ENCODE results near the gene SLCO2B1. TPM values are rescaled to one million over a fixed set of nuclear protein-coding genes. Genes with fewer than 3 reads are reported as not detected.

SLCO2B1 gene
- polyA plus RNA-seq, 6 donors from 2014 or later: not detected

- Mint-ChIP-seq H3K27ac (no peak overlapping the region), H3K27me3 (peaks cover 4 to 29% (median 29%) of the 10 kb centered on the region in 3 donors), H3K36me3 (peaks cover 0 to 9% of the 10 kb centered on the region in 2 donors), H3K4me3 (no peak overlapping the region), H3K9me3 (peaks cover 0 to 14% (median 4%) of the 10 kb centered on the region in 7 donors), H3K4me1 (no peaks in the 10 kb centered on the region)
- ATAC-seq (ENCODE audit: low read depth in 2 of 2) (no peak), DNase-seq (no peak)
Measured at GRCh38 chr11:75160220-75160757, 9.4 kb downstream of the SLCO2B1 start.

- Mint-ChIP-seq H3K4me3 (no peak overlapping the region), H3K9me3 (peaks cover 0 to 14% (median 4%) of the 10 kb centered on the region in 7 donors), H3K36me3 (peaks cover 0 to 9% of the 10 kb centered on the region in 2 donors), H3K27ac (no peak overlapping the region), H3K4me1 (no peaks in the 10 kb centered on the region), H3K27me3 (peaks cover 4 to 29% (median 29%) of the 10 kb centered on the region in 3 donors)
- no peak for ATAC-seq (ENCODE audit: low read depth in 2 of 2)
- no peak for DNase-seq
Measured at GRCh38 chr11:75160880-75161279, 10.0 kb downstream of the SLCO2B1 start.

DNA sequence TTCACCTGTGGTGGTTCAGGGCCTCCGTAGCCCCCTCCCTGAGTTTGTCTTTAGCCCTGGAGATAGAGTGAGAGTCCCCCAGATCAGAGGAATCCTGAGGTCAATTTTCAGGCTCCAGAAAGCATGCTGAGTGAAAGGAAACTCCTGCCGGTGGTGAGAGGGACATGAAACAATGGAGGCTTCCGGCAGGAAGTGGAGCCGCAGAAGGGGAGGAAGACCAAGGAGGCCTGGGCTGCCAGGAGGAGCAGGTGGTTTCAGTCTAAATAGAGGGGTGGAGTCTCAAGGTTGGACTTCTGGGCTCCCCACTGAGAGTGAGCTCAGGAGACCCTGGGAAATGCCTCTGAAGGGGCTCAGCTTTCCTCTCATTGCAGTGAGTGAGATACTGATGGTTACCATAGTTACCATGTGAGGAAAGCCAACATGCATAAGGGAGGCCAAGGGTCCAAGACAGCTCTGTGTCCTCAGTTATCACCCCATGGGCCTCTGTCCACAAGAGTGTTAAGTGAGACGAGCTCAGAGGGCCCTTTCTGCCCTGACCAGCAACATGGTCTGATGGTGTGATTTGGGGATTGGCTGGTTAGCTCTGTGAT lies 10.7 kb downstream of the SLCO2B1 start:
- no peak for DNase-seq
- Mint-ChIP-seq H3K4me1 (no peaks in the 10 kb centered on the region), H3K36me3 (peaks cover 0 to 9% of the 10 kb centered on the region in 2 donors), H3K4me3 (peak overlapping the region in 1 of 8 donors; percentile 47), H3K9me3 (peaks cover 0 to 14% (median 4%) of the 10 kb centered on the region in 7 donors), H3K27ac (peak overlapping the region in 2 of 6 donors; percentile 3 to 52), H3K27me3 (peaks cover 4 to 29% (median 29%) of the 10 kb centered on the region in 3 donors)
- ATAC-seq (ENCODE audit: low read depth in 2 of 2): no peak

GRCh38 chr11:75162954-75163353 lies 12.0 kb downstream of the SLCO2B1 start:
- H3K9me3 Mint-ChIP-seq: peaks cover 0 to 14% (median 4%) of the 10 kb centered on the region in 7 donors
- peaks cover 0 to 9% of the 10 kb centered on the region in 2 donors for H3K36me3 Mint-ChIP-seq
- no peak overlapping the region for H3K27ac Mint-ChIP-seq
- no peak overlapping the region for H3K4me3 Mint-ChIP-seq
- H3K4me1 Mint-ChIP-seq: no peaks in the 10 kb centered on the region
- ATAC-seq (ENCODE audit: low read depth in 2 of 2) (no peak), DNase-seq (no peak)
- peaks cover 4 to 29% (median 29%) of the 10 kb centered on the region in 3 donors for H3K27me3 Mint-ChIP-seq

- peaks cover 0 to 9% of the 10 kb centered on the region in 2 donors for H3K36me3 Mint-ChIP-seq
- ATAC-seq (ENCODE audit: low read depth in 2 of 2) (no peak), DNase-seq (no peak)
- peaks cover 0 to 14% (median 4%) of the 10 kb centered on the region in 7 donors for H3K9me3 Mint-ChIP-seq
- H3K27me3 Mint-ChIP-seq: peaks cover 4 to 29% (median 29%) of the 10 kb centered on the region in 3 donors
- peak overlapping the region in 1 of 6 donors; percentile 59 for H3K27ac Mint-ChIP-seq
- no peak overlapping the region for H3K4me3 Mint-ChIP-seq
- no peaks in the 10 kb centered on the region for H3K4me1 Mint-ChIP-seq
Measured at GRCh38 chr11:75163921-75164849, 13.3 kb downstream of the SLCO2B1 start.

DNA sequence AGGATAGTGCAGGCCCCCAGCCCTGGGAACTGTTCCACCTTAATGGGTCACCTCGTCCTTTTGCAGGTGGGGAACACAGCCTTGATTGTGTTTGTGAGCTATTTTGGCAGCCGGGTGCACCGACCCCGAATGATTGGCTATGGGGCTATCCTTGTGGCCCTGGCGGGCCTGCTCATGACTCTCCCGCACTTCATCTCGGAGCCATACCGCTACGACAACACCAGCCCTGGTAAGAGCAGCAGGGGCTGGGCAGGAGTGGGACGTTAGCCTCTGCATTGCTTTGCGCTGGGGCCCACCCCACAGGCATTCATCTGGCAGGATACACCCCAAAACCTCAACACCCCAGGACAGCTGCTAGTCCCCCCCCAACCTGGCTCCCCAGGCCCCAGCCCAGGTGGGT lies 14.8 kb downstream of the SLCO2B1 start:
- H3K36me3 Mint-ChIP-seq: peaks cover 0 to 8% of the 10 kb centered on the region in 2 donors
- no peak overlapping the region for H3K27ac Mint-ChIP-seq
- no peak overlapping the region for H3K4me3 Mint-ChIP-seq
- DNase-seq (no peak), ATAC-seq (ENCODE audit: low read depth in 2 of 2) (no peak)
- peaks cover 0 to 10% (median 1%) of the 10 kb centered on the region in 7 donors for H3K9me3 Mint-ChIP-seq
- H3K4me1 Mint-ChIP-seq: no peaks in the 10 kb centered on the region
- H3K27me3 Mint-ChIP-seq: peaks cover 4 to 26% (median 21%) of the 10 kb centered on the region in 3 donors

DNA sequence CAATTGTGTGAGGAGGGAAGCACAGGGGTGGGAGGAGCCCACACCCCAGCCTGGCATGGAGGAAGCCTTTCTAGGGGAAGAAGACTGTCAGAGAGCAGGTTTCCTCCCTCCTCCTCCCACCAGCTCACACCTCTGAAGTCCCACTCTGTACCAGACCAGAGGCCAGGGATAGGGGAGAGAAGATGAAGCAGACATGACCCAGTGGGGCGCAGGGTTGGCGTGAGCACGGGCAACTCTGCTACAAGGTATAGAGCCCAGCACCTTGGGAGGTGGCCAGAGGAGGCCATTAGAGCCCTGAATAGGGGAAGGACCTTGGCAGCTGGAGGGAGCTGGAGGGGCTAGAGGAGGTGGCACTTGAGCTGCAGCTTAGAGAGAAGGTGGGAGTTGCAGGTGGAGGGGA lies 15.9 kb downstream of the SLCO2B1 start:
- Mint-ChIP-seq H3K4me3 (peak overlapping the region in 1 of 8 donors; percentile 15), H3K27me3 (peaks cover 0 to 20% (median 10%) of the 10 kb centered on the region in 3 donors), H3K36me3 (no peaks in the 10 kb centered on the region), H3K9me3 (no peaks in the 10 kb centered on the region), H3K4me1 (no peaks in the 10 kb centered on the region), H3K27ac (peak overlapping the region in 1 of 6 donors; percentile 15)
- DNase-seq: no peak
- no peak for ATAC-seq (ENCODE audit: low read depth in 2 of 2)

DNA sequence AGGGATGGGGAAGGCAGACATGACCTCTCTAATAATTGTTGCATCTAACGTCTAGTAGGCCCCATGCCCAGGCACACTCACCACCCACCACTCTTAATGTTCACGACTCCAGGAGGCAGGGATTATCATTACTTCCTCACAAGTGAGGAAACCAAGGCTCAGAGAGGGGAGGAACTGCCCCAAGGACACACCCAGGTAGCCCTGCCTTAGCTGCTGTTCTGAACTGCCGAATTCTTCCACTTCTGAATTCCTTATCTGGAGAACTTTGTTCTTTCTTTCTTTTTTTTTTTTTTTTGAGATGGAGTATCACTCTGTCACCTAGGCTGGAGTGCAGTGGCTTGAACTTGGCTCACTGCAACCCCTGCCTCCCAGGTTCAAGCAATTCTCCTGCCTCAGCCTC lies 16.7 kb downstream of the SLCO2B1 start:
- no peaks in the 10 kb centered on the region for H3K36me3 Mint-ChIP-seq
- no peaks in the 10 kb centered on the region for H3K9me3 Mint-ChIP-seq
- peaks cover 0 to 19% (median 10%) of the 10 kb centered on the region in 3 donors for H3K27me3 Mint-ChIP-seq
- no peaks in the 10 kb centered on the region for H3K4me1 Mint-ChIP-seq
- no peak overlapping the region for H3K27ac Mint-ChIP-seq
- H3K4me3 Mint-ChIP-seq: no peak overlapping the region
- ATAC-seq (ENCODE audit: low read depth in 2 of 2) (no peak), DNase-seq (no peak)

DNA sequence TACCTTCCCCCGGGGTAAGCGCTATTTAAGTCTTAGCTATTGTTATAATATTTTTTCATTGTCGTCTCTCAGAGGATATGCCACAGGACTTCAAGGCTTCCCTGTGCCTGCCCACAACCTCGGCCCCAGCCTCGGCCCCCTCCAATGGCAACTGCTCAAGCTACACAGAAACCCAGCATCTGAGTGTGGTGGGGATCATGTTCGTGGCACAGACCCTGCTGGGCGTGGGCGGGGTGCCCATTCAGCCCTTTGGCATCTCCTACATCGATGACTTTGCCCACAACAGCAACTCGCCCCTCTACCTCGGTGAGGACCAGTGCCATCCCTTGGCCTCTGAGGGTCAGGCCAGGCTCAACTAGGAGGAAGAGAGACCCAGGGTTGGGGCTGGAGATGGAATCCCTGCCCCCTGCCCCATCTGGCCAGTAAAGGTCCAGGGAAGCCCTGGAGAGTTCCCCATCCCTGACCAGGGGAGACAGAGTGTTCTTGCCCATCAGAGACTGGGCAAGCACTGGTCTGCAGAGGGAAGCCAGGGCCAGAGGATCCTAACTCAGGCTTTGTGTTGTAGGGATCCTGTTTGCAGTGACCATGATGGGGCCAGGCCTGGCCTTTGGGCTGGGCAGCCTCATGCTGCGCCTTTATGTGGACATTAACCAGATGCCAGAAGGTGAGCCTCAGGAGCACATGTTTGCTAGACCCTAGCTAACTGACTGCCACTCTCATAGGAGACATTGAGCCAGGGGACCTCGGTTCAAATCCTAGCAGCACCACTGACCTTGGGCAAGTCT lies 18.4 kb downstream of the SLCO2B1 start:
- no peak overlapping the region for H3K4me3 Mint-ChIP-seq
- no peak for ATAC-seq (ENCODE audit: low read depth in 2 of 2)
- no peak for DNase-seq
- H3K36me3 Mint-ChIP-seq: no peaks in the 10 kb centered on the region
- H3K4me1 Mint-ChIP-seq: peaks cover 0 to 2% (median 1%) of the 10 kb centered on the region in 3 donors
- peaks cover 0 to 9% (median 4%) of the 10 kb centered on the region in 3 donors for H3K27me3 Mint-ChIP-seq
- no peaks in the 10 kb centered on the region for H3K9me3 Mint-ChIP-seq
- H3K27ac Mint-ChIP-seq: no peak overlapping the region

GRCh38 chr11:75170516-75171201 lies 19.8 kb downstream of the SLCO2B1 start:
- H3K9me3 Mint-ChIP-seq: no peaks in the 10 kb centered on the region
- H3K27me3 Mint-ChIP-seq: peaks cover 0 to 8% (median 0%) of the 10 kb centered on the region in 3 donors
- ATAC-seq (ENCODE audit: low read depth in 2 of 2) (no peak), DNase-seq (no peak)
- H3K36me3 Mint-ChIP-seq: no peaks in the 10 kb centered on the region
- no peak overlapping the region for H3K27ac Mint-ChIP-seq
- no peak overlapping the region for H3K4me3 Mint-ChIP-seq
- H3K4me1 Mint-ChIP-seq: peaks cover 0 to 12% (median 6%) of the 10 kb centered on the region in 3 donors

- no peak for DNase-seq
- Mint-ChIP-seq H3K27me3 (peaks cover 0 to 8% (median 0%) of the 10 kb centered on the region in 3 donors), H3K9me3 (no peaks in the 10 kb centered on the region), H3K4me1 (peaks cover 0 to 12% (median 6%) of the 10 kb centered on the region in 3 donors), H3K4me3 (no peak overlapping the region), H3K36me3 (no peaks in the 10 kb centered on the region), H3K27ac (no peak overlapping the region)
- no peak for ATAC-seq (ENCODE audit: low read depth in 2 of 2)
Measured at GRCh38 chr11:75173336-75173735, 22.4 kb downstream of the SLCO2B1 start.

DNA sequence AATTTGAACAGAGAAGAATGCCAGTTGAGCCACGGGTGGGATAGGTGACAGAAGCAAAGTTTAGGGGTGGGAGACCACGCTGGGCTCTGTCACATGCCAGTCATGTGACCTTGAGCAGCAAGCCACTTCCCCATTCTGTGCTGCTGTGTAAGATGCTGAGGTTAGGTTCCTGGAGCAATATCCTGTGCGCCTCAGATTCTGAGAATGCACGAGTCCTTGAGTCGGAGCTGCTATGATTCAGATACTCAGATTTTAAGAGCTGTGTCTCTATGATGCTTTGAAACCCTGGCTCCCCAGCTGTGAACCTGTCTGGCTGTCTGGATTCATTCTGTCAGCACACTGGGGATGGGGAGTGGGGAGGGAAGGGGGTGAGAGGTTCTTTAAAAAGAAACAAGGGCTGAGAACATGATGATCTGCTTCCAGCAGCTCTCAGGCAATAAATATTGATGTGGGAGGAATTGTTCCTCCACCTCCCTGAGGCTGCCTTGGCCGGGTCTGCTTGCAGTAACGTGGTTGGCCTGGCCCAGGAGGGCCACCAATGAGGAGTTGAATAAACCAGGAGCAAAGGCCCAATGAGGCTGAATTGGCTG lies 24.0 kb downstream of the SLCO2B1 start:
- Mint-ChIP-seq H3K4me3 (no peak overlapping the region), H3K36me3 (no peaks in the 10 kb centered on the region), H3K27me3 (peaks cover 0 to 8% (median 0%) of the 10 kb centered on the region in 3 donors), H3K4me1 (peaks cover 0 to 12% (median 6%) of the 10 kb centered on the region in 3 donors), H3K27ac (no peak overlapping the region), H3K9me3 (no peaks in the 10 kb centered on the region)
- ATAC-seq (ENCODE audit: low read depth in 2 of 2) (peak; percentile 57 to 67), DNase-seq (no peak)

Data from naive B cell (primary cell).